Measurements from ENCODE around the gene MPRIP.
A peak's percentile ranks its signal among the peaks of the same experiment; 100 is the strongest.

MPRIP gene

GRCh38 chr17:17232303-17232621 lies 190.0 kb downstream of the MPRIP start:
- H3K4me3 ChIP-seq (ENCODE audit: control insufficient read depth, low read depth, low read length) = no peak overlapping the region
- no peak for DNase-seq (ENCODE audit: low read depth)
- TF ChIP-seq CTCF (conservative IDR thresholded peaks at IDR 0.05; ENCODE audit: control insufficient read depth, insufficient read depth, low read depth, low read length) = no peak

DNA sequence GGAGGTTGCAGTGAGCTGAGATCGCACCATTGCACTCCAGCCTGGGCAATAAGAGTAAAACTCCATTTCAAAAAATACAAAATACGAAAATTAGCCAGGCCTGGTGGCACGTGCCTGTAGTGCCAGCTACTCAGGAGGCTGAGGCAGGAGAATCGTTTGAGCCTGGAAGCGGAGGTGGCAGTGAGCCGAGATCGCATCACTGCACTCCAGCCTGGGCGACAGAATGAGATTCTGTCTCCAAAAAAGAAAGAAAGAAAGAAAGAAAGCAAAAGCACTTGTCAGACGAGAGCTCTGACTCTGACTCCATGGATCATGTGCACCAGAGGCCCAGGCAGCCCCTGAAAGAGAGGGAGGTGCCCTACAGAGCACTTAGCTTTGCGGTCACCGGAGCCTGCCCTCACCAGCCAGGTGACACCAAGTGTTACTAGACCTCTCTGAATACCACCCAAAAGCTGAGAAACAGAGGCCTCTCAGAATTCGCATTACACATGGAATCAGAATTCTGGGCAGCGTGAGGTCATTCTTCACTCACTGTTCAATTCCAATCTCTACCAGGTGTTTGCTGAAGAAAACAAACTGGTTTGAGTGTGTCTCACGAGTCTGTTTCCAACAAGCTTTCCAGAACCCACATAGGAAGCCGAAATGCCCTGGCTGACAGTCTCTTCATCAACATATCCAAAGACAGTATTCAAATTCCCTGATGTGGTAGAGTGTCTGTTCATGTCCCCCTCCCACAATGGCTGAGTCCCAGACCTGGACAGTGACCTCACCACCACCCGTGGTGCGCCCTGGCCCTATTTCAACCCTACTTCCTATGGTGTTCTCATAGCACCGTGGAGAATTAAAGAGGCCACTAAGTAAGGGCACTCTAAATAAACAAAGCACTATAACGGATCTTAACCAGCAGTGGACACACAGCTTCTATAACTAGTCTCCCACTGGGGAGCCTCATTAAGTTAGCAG lies 193.2 kb downstream of the MPRIP start:
- peak; percentile 50 for DNase-seq (ENCODE audit: low read depth)
- TF ChIP-seq CTCF (conservative IDR thresholded peaks at IDR 0.05; ENCODE audit: control insufficient read depth, insufficient read depth, low read depth, low read length) = no peak
- H3K4me3 ChIP-seq (ENCODE audit: control insufficient read depth, low read depth, low read length) = peak overlapping the region; percentile 96

DNA sequence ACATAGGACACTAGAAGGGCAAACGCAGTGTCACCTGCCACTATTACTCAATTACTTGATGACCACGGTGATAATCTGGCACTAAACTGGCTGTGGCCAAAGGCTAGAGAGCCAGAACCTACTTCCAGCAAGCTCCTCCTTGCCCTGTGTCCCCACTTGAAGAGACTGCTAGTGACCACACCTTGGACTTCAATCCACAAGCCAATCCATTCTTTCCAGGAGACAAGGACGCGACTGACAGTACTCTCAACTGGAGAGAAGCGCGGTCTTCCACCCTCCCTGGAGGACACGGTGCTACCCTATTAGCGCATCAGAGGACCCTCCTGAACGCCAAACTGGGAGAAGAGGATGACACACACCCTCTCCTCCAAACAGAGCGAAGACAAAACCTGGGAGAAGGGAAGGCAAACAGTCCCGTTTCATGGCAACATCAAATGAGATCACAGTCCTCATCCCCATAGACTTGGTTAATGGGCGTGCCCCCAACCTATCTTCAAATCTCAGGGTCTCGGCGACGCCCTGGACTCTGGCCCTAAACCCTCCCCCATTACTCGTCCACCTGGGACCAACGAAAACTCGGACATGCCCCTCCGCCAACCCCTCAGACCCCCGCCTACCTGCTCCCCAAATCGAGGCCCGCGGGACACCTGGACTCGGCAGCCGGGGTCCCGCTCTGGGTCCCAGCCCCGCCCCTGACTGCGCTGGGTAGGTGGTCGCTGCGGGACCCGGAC lies 194.2 kb downstream of the MPRIP start:
- H3K4me3 ChIP-seq (ENCODE audit: control insufficient read depth, low read depth, low read length) = peak overlapping the region; percentile 96
- peak; percentile 49 for DNase-seq (ENCODE audit: low read depth)
- TF ChIP-seq CTCF (conservative IDR thresholded peaks at IDR 0.05; ENCODE audit: control insufficient read depth, insufficient read depth, low read depth, low read length) = no peak

- DNase-seq (ENCODE audit: low read depth) = peak; percentile 83
- no peak for TF ChIP-seq CTCF (conservative IDR thresholded peaks at IDR 0.05; ENCODE audit: control insufficient read depth, insufficient read depth, low read depth, low read length)
- peak within 1 kb of the TSS; percentile 96 for H3K4me3 ChIP-seq (ENCODE audit: control insufficient read depth, low read depth, low read length)
These were observed 195.0 kb downstream of the MPRIP start, which contains the start of gene FLCN for GRCh38 chr17:17237026-17237799. Gene FLCN, minus strand, starts transcription at chr17:17237168. Its CDS starts 9,031 bp downstream, at chr17:17228137.

- no peak for TF ChIP-seq CTCF (conservative IDR thresholded peaks at IDR 0.05; ENCODE audit: control insufficient read depth, insufficient read depth, low read depth, low read length)
- no peak overlapping the region for H3K4me3 ChIP-seq (ENCODE audit: control insufficient read depth, low read depth, low read length)
- DNase-seq (ENCODE audit: low read depth) = no peak
These were observed 197.6 kb downstream of the MPRIP start for GRCh38 chr17:17239832-17240231.

DNA sequence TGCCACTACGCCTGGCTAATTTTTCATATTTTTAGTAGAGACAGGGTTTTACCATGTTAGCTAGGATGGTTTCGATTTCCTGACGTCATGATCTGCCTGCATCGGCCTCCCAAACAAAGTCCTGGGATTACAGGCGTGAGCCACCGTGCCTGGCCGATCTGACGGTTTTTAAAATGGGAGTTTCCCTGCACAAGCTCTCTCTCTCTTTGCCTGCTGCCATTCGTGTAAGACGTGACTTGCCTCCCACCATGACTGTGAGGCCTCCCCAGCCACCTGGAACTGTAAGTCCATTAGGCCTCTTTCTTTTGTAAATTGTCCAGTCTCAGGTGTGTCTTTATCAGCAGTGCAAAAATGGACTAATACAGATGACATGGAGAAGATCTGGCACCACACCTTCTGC lies 199.4 kb downstream of the MPRIP start:
- no peak for TF ChIP-seq CTCF (conservative IDR thresholded peaks at IDR 0.05; ENCODE audit: control insufficient read depth, insufficient read depth, low read depth, low read length)
- no peak for DNase-seq (ENCODE audit: low read depth)

More for the DNA sequence above, 199.4 kb downstream of the MPRIP start:
- H3K4me3 ChIP-seq (ENCODE audit: control insufficient read depth, low read depth, low read length) = no peak overlapping the region
